Esophagus muscularis mucosa (tissue), 4 donors: Measurements from ENCODE around the gene EIF4G1. TPM values are rescaled to one million over a fixed set of nuclear protein-coding genes. Genes with fewer than 3 reads are reported as not detected.

Experiments used
- DNase-seq: peaks from one replicate; pipeline ENCODE4 v3.0.0-alpha.2; 2017; ENCODE audit errors: extremely low spot score
- H3K27ac ChIP-seq, 4 donors: fragments of 200-600 bp; sonication (generic); replicated peaks in 1 of 4; 1 replicate in 3 of 4; 2 replicates in 1 of 4; pipeline ENCODE4 v1.5.1; 2016 to 2019; ENCODE audit warnings: mild to moderate bottlenecking in 1 of 4
- H3K27me3 ChIP-seq, 4 donors: fragments of 200-600 bp; sonication (generic); one replicate each; pipeline versions ENCODE4 v1.5.1 to v1.6.0; 2016 to 2019
- H3K36me3 ChIP-seq, 4 donors: fragments of 200-600 bp; sonication (generic); one replicate each; pipeline ENCODE4 v1.5.1; 2016 to 2019
- H3K4me1 ChIP-seq, 4 donors: fragments of 200-600 bp; sonication (generic); one replicate each; pipeline ENCODE4 v1.5.1; 2016 to 2019
- H3K4me3 ChIP-seq, 4 donors: fragments of 200-600 bp; sonication (generic); 1 replicate in 2 of 4; 2 replicates in 2 of 4; pipeline ENCODE4 v1.5.1; 2016 to 2019; ENCODE audit warnings: mild to moderate bottlenecking in 4 of 4, moderate library complexity in 1 of 4
- H3K9me3 ChIP-seq, 4 donors: fragments of 200-600 bp; sonication (generic); 1 replicate in 3 of 4; 2 replicates in 1 of 4; pipeline ENCODE4 v1.5.1; 2016 to 2019
- EP300 ChIP-seq: sonication (generic); formaldehyde crosslinking; IDR thresholded peaks from one replicate; pipeline ENCODE4 v1.6.1; 2017; ENCODE audit warnings: antibody characterized with exemption
- POLR2A ChIP-seq: fragments of 450-650 bp; IDR thresholded peaks from one replicate; pipeline ENCODE4 v1.6.1; 2017; ENCODE audit warnings: antibody characterized with exemption, moderate library complexity, mild to moderate bottlenecking, low read depth
- POLR2AphosphoS5 ChIP-seq, 2 donors: sonication (generic); formaldehyde crosslinking; IDR thresholded peaks; one replicate each; pipeline ENCODE4 v1.6.1; 2017; ENCODE audit warnings: antibody characterized with exemption in 2 of 2
- WGBS: methylation state at CpG from one replicate; pipeline ENCODE4 v1.1.5; 2018; 5-methylcytosine and 5-hydroxymethylcytosine counted together
- intact Hi-C: fragments of 100-400 bp; cut with DNase I; formaldehyde crosslinking; loops from one replicate; pipeline ENCODE4 v1.15.1; 2023
- total RNA-seq, 4 donors: library from RNA; depleted of rRNA; stranded (reverse); fragments of >200 nt; gene quantifications; one replicate each; pipeline versions ENCODE4 v1.1.0 to v1.2.1, GENCODE V29; 2016
- TF ChIP-seq, protein P1 (sequence below), 3 experiments: fragments of 200-600 bp in 2 of 3; fragments of 450-650 bp in 1 of 3; sonication (generic) in 2 of 3; IDR thresholded peaks; one replicate each; pipeline ENCODE4 v1.5.1; 2017 to 2019; ENCODE audit warnings: antibody characterized with exemption in 3 of 3, mild to moderate bottlenecking in 2 of 3, moderate library complexity in 1 of 3

EIF4G1 gene
- total RNA-seq, 4 donors from 2014 or later, result 291 to 418 (median 360) TPM

DNA sequence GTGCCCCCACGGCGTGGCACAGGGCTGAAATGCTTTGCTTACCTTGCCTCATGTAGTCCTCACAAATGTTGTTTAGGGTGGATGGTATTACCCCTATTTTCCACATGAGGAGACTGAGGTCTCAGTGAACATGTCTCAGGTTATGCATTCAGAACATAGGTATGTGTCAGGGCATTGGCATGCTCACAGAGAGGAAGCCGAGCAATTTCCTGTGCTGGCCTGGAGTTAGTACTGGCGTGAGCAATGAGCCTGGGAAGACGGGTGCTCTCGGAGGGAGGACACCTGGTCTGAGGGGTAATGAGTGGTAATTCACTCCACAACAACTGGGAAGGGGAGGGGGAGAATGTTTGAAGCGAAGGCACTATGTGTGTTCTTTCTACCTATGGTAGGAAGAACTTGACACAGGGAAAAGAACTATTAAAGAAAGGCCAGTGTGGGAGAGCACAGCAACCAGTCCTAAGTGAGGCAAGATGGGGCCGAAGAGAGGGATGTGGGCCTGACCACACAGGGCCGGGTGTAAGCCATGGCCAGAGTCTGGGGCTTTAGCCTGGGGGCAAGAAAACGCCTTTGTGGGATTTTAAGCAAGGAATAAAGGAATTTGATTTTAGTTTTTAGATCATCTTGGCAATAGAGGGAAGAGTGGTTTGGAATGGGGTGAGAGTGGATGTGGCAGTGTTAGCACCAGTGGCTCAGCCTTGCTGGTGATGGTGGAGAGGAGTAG is 18.1 kb downstream of the EIF4G1 start:
- WGBS, result 69% methylated on average over 10 of the region's 10 CpGs
- intact Hi-C loops, result no loop called here
- no peaks in the 10 kb centered on the region for H3K9me3 ChIP-seq
- peak overlapping the region; percentile 64 to 99 (median 85) for H3K27ac ChIP-seq
- no peaks in the 10 kb centered on the region for H3K27me3 ChIP-seq
- H3K4me3 ChIP-seq, result no peak overlapping the region
- TF ChIP-seq POLR2A (no peak), POLR2AphosphoS5 (IDR thresholded peaks at IDR 0.05) (peak in 1 of 2 donors; percentile 51)
- H3K36me3 ChIP-seq, result peaks cover 55 to 79% (median 78%) of the 10 kb centered on the region in 4 donors
- H3K4me1 ChIP-seq, result peaks cover 18 to 40% (median 32%) of the 10 kb centered on the region in 4 donors
- no peak for DNase-seq

GRCh38 chr3:184333190-184333589 is 18.8 kb downstream of the EIF4G1 start:
- peaks cover 49 to 73% (median 71%) of the 10 kb centered on the region in 4 donors for H3K36me3 ChIP-seq
- no peak overlapping the region for H3K4me3 ChIP-seq
- peaks cover 25 to 46% (median 38%) of the 10 kb centered on the region in 4 donors for H3K4me1 ChIP-seq
- H3K27me3 ChIP-seq, result no peaks in the 10 kb centered on the region
- intact Hi-C loops, result no loop called here
- peak overlapping the region; percentile 64 to 99 (median 85) for H3K27ac ChIP-seq
- no peaks in the 10 kb centered on the region for H3K9me3 ChIP-seq
- TF ChIP-seq POLR2AphosphoS5 (IDR thresholded peaks at IDR 0.05) (no peak), POLR2A (no peak), EP300 (no peak)
- TF ChIP-seq, protein P1, sequence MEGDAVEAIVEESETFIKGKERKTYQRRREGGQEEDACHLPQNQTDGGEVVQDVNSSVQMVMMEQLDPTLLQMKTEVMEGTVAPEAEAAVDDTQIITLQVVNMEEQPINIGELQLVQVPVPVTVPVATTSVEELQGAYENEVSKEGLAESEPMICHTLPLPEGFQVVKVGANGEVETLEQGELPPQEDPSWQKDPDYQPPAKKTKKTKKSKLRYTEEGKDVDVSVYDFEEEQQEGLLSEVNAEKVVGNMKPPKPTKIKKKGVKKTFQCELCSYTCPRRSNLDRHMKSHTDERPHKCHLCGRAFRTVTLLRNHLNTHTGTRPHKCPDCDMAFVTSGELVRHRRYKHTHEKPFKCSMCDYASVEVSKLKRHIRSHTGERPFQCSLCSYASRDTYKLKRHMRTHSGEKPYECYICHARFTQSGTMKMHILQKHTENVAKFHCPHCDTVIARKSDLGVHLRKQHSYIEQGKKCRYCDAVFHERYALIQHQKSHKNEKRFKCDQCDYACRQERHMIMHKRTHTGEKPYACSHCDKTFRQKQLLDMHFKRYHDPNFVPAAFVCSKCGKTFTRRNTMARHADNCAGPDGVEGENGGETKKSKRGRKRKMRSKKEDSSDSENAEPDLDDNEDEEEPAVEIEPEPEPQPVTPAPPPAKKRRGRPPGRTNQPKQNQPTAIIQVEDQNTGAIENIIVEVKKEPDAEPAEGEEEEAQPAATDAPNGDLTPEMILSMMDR (IDR thresholded peaks at IDR 0.05), result no peak
- WGBS, result 80% methylated on average over 6 of the region's 6 CpGs
- no peak for DNase-seq

DNA sequence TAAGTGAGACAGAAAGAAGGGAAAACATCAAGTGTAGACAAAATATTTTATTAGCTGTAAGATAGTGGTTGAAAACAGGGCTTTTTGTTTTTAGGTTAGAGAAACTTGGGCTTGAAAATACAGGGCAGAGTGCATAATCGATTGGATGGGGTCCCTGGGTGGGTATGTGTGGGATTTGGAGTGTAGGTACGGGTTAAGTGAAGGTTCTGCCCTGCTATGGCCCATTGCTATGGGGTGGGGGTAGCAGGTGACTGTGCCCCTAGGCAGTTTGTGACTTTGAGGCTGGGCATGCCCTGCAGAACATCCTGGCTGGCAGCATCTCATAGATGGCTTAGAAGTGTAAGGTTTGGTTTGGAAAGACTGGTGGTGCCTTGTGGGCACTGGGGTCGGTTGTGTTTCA is 19.3 kb downstream of the EIF4G1 start:
- Histone ChIP-seq H3K4me1 (peaks cover 30 to 52% (median 43%) of the 10 kb centered on the region in 4 donors), H3K27me3 (no peaks in the 10 kb centered on the region), H3K9me3 (no peaks in the 10 kb centered on the region), H3K4me3 (no peak overlapping the region), H3K27ac (peak overlapping the region; percentile 71 to 99 (median 99)), H3K36me3 (peaks cover 43 to 67% (median 66%) of the 10 kb centered on the region in 4 donors)
- 87% methylated on average over 2 of the region's 3 CpGs for WGBS
- DNase-seq, result no peak
- TF ChIP-seq EP300 (no peak), POLR2AphosphoS5 (IDR thresholded peaks at IDR 0.05) (no peak)
- intact Hi-C loops, result no loop called here

DNA sequence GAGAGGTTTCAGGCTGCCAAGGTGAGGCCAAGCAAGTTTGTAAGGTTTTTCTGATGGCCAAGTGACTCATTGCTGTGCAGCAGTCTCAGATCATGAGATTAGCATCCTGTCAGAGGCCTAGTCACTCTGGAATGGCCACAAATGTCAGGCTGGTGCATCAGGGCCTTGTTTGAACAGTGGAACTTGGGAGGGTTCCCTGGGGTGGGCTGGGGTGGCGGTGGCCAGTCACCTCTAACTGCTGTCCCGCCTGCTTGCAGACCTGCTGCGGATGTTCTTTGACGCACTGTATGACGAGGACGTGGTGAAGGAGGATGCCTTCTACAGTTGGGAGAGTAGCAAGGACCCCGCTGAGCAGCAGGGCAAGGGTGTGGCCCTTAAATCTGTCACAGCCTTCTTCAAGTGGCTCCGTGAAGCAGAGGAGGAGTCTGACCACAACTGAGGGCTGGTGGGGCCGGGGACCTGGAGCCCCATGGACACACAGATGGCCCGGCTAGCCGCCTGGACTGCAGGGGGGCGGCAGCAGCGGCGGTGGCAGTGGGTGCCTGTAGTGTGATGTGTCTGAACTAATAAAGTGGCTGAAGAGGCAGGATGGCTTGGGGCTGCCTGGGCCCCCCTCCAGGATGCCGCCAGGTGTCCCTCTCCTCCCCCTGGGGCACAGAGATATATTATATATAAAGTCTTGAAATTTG is 20.2 kb downstream of the EIF4G1 start:
- WGBS, result no CpG with 5 or more reads among the region's 15 CpGs
- TF ChIP-seq EP300 (no peak), POLR2AphosphoS5 (IDR thresholded peaks at IDR 0.05) (no peak), POLR2A (no peak)
- TF ChIP-seq, protein P1 (IDR thresholded peaks at IDR 0.05), result no peak
- no peak for DNase-seq

DNA sequence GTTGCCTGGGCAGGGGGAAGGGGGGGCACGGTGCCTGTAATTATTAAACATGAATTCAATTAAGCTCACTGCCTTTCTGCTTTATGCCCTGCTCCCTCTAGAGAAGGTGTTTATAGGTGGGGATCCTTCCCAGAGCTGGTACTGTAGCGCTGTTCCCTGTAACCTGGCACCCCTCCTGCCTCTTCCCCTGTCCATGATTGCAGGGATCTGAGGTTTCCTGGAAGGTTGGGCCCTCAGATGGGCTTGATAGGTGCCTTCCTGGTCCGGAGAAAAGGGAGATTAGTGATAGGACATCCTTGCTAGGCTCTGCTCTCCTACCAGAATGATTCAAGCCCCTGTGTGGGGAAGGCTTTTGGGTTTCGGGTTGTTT is 20.9 kb downstream of the EIF4G1 start:
- TF ChIP-seq POLR2A, result no peak
- TF ChIP-seq EP300, result no peak
- TF ChIP-seq, protein P1 (IDR thresholded peaks at IDR 0.05), result no peak
- no peak for TF ChIP-seq POLR2AphosphoS5 (IDR thresholded peaks at IDR 0.05)
- intact Hi-C loops, result no loop called here
- Histone ChIP-seq H3K4me3 (peak overlapping the region; percentile 84 to 97 (median 90)), H3K27ac (peak overlapping the region; percentile 98 to 99 (median 99)), H3K36me3 (peaks cover 33 to 52% (median 50%) of the 10 kb centered on the region in 4 donors), H3K4me1 (peaks cover 43 to 67% (median 58%) of the 10 kb centered on the region in 4 donors), H3K9me3 (no peaks in the 10 kb centered on the region), H3K27me3 (no peaks in the 10 kb centered on the region)
- no peak for DNase-seq
- WGBS, result 35% methylated on average over 4 of the region's 4 CpGs

More for the DNA sequence above, 20.2 kb downstream of the EIF4G1 start:
- Histone ChIP-seq H3K9me3 (no peaks in the 10 kb centered on the region), H3K27ac (peak overlapping the region; percentile 98 to 99 (median 99)), H3K4me1 (peaks cover 39 to 61% (median 53%) of the 10 kb centered on the region in 4 donors), H3K36me3 (peaks cover 34 to 58% (median 57%) of the 10 kb centered on the region in 4 donors), H3K4me3 (no peak overlapping the region), H3K27me3 (no peaks in the 10 kb centered on the region)
- intact Hi-C loops, result no loop called here
